GM18517 (cell line): ENCODE data around the gene SHQ1.
"Not testable (repeated sequence)": the region's sequence is repeated elsewhere in the genome, so short reads cannot be mapped to it uniquely, and the experiment has no call there.

ENCODE experiments used
- ATAC-seq: cut with Tn5 transposase; IDR thresholded peaks from one replicate; pipeline ENCODE4 v1.9.1; 2021; ENCODE audit warnings: mild to moderate bottlenecking, moderate library complexity; ENCODE audit not compliant: unreplicated experiment

The SHQ1 gene

GRCh38 chr3:72754582-72754981 is 93.7 kb downstream of the SHQ1 start:
- no peak for ATAC-seq

DNA sequence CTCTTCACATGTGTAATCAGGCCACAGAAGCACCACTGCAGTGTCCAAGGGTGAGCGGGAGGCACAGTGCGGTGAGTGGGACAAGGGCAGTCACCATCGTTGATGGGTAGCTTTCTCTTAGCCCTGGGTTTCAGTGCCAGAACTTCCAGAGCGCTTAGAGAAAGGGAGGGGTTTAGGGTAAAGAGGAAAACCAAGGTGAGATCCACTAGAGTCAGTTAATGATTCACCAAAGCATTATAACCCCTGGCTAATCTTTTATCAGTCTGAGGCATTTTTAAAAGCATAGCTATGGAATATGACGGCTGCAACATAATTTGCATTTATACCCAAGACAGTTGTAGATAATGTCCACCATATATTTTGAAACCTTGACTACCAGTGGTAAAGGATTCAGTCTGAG is 94.8 kb downstream of the SHQ1 start:
- ATAC-seq: no peak

DNA sequence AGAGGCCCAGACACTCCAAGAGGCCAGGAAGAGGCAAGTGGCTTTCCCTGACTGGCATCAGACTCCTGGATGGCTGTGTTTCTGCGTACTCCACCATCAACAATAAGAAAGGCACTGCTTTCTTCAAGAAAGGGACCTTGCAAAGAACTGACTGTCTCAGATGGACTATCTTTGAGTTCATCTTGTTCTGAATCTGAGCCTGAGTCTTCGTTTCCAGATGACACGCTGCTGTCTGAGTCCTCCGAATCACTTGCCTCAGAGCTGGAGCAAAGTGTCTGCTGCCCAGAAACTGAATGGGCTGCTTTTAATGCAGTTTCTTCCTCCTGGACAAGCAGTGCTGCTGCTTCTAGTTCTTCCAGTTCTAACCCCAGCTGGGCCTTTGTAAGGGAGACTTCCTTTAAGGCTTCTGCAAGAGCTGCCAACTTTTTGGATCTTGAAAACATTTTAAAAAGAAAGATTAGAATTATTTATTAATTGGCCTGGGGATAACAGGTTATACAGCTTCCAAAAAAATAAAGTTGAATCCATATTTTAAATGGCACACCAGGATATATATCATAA is 97.8 kb downstream of the SHQ1 start:
- no peak for ATAC-seq

- no peak for ATAC-seq
Measured at GRCh38 chr3:72748659-72749058, 99.6 kb downstream of the SHQ1 start.

DNA sequence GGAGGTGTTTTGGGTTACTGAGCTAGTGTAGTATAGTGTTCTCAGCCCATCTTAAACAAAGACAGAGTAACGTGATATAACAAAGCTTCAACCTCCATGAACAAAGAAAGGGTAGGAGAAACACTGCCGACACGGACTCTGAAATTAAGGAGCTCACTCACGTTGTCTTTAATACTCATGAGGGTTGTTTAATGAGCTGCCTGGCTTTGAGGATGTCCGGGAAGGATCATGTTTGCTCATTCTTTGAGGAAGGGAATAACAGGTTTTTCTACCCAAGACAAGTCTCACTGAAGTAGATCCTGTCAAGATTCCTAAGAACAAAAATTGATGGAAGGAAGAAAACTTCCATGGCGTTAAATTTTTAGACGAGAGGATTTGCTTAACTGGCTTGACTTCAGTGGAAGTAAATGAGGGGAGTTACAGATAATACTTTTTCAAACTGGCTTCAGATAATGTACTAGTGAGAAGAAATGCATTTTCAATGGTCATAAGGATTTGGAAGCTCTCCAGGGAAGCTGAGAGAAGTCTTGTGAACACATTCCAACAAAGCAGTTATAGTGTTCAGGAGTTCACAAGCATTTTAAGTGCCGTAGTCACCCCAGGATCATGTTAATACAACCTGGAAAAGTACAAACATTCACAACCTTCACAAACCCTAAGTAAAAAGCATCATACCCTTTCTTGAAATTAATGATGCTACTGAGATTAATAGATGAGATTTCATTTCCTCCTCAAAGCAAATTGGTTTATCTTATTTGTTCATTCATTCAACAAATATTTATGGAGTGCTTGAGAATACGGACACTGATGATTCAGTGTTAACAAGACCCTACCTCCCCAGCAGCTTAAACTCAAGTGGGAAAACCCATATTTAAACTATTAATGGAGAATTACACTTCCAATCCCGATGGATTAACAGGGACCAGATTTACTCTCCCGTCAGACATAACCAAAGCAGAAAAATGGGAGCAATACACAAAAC is 101.5 kb downstream of the SHQ1 start:
- ATAC-seq: no peak

DNA sequence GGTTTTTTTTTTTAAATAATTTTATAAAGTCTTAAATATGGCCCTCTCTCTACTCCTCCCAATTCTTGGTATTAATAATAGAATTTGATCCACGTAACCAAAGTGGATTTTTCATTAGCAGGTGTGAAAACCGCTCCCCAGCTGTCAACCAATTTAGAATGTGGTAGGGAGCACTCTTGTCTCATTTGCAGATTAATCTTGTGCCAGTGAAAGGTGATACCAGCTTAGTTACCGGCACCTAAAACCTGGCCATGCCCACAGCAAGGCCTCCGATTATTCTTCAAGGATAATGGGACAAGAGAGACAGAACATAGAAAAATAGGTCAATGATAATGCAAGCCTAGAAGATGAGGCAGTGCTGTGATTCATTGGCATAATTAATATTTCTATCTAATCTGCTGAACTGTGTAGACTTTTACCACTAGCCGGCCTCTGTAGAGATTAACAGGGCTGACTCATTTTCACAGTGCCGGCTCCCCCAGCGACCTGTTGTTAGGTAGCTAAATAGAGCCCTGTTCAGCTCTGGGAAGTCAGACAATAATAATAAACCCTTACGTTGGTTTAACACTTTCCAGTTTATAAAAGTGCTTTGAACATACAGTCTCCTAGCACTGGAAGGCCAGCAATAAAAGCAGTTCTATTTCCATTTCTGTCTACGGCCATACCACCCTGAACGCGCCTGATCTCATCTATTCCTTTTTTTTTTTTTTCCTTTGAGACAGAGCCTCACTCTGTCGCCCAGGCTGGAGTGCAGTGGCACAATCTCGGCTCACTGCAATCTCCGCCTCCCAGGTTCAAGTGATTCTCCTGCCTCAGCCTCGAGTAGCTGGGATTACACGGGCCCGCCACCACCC is 102.9 kb downstream of the SHQ1 start:
- no peak for ATAC-seq

DNA sequence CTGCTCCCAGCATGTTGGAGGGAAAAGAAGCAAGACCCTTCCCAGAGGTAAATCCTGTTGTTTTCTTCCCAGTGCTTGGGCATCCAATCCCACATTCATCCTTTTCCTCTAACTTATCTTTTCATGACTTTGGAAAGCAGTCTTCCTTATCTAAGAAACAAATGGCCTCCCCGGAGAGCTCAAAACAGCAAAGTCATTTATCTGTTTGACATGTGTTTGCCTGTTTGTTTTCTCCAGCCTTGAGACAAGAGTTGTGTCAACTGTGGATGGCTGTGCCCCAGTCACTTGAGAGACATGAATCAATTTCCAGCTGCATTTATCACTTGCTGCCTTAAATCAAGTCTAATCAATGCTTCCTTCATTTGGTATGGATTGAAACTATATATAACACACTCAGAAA is 103.9 kb downstream of the SHQ1 start:
- ATAC-seq: no peak

GRCh38 chr3:72739531-72740466 is 108.4 kb downstream of the SHQ1 start:
- ATAC-seq: no peak

DNA sequence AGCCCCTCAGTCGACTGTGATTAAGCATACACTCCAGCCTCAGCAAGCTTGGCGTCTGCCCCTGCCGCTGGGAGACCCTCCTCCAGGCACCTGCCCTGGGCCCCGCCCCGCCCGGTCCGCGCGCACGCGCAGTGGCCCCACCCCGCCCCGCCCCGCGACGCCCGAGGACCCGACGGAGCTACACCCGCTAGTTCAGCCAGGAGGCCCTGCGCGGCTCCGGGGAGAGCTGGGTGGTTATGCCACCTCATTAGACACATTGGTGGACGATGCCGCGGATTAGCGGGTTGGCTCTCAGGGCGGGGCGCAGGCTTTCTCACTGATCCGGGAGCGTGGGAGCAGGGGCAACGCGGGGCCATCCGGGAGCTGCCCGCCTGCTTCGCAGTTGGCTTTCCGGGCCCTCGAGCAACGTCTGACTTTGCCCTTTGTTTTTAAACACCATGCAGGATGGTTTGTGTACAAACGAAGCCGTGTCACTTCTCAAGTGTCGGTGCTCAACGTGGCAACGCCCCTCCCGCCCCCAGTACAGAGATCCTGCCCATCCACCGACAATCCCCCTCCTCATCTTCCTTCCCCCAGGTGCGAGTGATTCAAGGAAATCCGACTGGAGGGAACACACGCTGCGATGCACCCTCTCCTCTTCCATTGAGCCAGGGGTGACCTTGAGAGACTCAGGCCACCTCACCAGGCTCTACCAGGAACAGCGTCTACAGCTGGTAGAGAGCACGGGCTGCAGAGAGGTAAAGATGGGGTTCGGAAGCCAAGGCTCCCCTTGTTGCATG is 109.3 kb downstream of the SHQ1 start:
- no peak for ATAC-seq

GRCh38 chr3:72735072-72735471 is 113.2 kb downstream of the SHQ1 start:
- not testable (repeated sequence) for ATAC-seq

DNA sequence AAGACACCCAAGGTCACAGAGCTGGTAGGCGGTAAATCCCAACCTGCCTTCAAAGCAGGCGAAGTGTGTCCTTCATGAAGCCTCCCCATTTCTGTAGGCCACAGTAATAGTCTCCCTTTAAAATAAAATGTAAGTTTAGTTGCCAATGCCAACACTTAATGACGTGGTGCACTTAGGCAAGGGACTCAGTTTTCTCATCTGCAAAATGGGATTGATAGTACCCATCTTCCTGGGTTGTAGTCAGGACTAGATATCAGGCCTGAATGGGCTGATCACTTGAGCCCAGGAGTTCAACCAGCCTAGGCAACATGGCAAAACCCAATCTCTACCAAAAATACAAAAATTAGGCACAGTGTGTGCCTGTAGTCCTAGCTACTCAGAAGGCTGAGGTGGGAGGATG is 114.6 kb downstream of the SHQ1 start:
- ATAC-seq: no peak

GRCh38 chr3:72732666-72733345 is 115.4 kb downstream of the SHQ1 start:
- not testable (repeated sequence) for ATAC-seq

DNA sequence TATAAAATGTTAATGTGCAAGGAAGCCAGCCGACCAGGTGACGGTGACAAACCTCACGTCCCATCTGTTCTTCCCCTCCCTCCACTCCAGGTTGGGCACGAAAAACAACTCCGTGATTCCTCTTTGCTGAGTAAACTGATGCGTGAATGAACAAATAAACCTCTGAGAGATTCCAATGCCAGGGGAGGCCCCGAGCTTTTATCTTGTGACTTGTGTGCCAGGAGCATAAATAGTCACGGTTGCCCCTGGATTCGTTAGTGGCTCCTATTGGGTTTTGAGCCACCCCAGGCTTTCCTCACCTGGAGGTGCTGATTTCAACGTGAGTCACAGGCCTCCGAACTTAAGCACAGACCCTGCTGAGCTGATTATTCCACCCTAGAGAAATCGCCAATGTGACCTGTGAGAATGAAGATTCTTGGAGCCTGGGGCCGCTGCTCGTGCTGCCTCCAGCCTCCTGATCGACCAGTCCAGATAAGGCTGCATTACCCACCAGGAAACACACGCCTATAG is 119.2 kb downstream of the SHQ1 start:
- no peak for ATAC-seq

DNA sequence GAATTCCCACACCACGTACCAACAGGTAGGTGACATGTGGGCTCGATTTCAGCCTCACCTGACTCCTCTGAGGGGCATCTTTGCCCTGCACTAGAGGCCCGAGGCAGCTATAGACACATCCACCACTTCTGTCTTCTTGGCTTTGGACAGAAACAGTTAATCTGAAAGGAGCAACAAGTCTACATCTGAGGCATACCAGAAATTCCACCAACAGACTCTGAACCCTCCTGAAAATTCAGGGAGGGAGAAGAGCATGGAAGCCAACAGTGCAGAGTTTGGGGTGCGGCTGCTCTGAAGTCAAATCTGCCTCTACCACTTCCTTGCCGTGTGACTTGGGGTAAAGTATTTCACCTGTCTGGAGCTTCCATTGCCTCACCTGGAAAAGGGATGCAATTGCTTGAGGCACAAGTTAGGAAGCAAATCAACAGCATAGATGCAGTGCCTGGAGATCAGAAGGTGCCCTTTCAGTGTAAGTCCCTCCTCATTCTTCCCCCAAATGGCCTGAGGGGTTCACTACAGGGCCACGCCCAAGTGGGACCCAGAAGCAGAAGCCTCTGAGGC is 119.8 kb downstream of the SHQ1 start:
- ATAC-seq: no peak

DNA sequence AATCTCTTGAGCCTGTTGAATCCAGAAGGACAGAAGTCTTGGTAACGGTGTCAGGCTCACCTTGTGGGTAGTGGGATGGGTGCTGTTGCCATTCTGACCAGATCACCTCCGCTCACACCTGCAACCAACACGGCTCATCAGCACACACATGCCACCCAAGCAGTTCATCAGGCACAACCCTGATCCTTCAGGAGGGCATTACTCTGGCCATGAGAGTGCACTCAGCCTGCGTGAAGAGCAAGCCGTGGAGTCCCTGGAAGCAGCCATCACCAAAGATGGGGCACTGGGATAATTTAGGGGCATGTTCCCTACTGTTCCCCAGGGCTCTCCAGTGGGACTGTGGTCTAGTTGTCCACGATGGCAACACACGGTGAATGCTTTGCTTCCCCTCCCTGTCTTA is 120.5 kb downstream of the SHQ1 start:
- ATAC-seq: no peak

DNA sequence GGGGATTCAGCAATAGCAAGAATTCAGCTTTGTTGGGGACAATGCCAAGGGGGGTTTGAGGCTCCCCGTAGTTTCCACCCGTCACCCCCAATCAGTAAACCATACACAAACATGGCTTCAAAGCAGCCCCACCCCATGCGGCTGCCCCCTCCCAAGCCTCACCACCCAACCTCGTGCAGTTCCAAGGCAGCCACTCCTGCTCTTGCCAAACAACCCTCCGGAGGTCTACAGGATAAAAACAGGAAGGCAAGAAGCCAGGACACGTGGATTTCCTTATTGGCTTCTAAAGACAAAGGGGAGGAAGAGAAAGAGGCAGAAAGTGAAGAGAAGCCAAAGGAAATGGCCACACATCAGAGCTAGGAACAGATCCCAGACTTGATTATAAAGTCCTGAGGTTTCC is 121.1 kb downstream of the SHQ1 start:
- ATAC-seq: no peak

DNA sequence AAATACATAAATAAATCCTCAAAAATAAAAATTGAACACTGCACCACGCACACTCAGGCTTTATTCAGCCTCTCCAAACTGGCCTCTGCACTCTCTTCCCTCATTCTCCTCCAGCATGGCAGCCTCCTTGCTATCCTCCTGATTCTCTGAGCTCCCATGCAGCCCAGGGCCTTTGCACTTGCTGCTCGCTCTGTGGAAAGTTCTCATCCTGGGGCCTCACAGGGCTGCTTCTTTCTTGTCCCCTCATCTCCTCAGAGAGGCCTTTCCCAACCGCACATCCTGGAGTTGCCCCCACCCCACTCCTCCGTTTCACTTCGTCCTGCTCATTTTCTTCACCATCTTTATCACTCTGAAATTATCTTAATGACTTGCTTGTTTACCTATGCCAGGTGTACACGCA is 123.0 kb downstream of the SHQ1 start:
- ATAC-seq: no peak

DNA sequence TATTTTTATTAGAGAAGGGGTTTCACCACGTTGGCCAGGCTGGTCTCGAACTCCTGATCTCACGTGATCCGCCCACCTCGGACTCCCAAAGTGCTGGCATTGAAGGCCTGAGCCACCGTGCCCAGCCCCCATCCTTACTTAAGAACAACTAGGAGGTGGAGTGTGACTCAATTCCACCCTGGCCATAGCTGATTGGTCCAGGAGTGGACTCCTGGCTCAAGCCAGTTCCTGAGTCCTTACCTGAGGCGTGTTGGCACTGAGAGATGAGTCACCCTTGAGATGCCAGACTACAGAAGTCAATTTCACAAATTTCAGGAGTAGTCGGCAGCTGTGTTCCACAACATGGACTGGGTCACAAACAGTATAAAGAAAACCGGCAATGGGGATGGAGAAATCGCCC is 124.2 kb downstream of the SHQ1 start:
- no peak for ATAC-seq
